GM18498 (cell line): ENCODE measurements around the gene FBN2.
A peak's percentile ranks its signal among the peaks of the same experiment; 100 is the strongest.

Experiments used
- ATAC-seq: cut with Tn5 transposase; IDR thresholded peaks from one replicate; pipeline ENCODE4 v1.9.1; 2021; ENCODE audit warnings: mild to moderate bottlenecking, moderate library complexity; ENCODE audit not compliant: unreplicated experiment

The FBN2 gene

GRCh38 chr5:128538000-128538249 is at the start of gene FBN2:
Gene FBN2 (minus strand): TSS chr5:128538245. CDS start chr5:128537603, 642 bp downstream.
- no peak for ATAC-seq

GRCh38 chr5:128587275-128587674 is 49.2 kb upstream of the FBN2 start:
- no peak for ATAC-seq

GRCh38 chr5:128586848-128587247 is 48.8 kb upstream of the FBN2 start:
- no peak for ATAC-seq

GRCh38 chr5:128579639-128580038 is 41.6 kb upstream of the FBN2 start:
- ATAC-seq = no peak

GRCh38 chr5:128579093-128579492 is 41.0 kb upstream of the FBN2 start:
- no peak for ATAC-seq

GRCh38 chr5:128574041-128574440 is 36.0 kb upstream of the FBN2 start:
- ATAC-seq = no peak

- no peak for ATAC-seq
These were observed 34.9 kb upstream of the FBN2 start for GRCh38 chr5:128572930-128573319.

- ATAC-seq = no peak
These were observed 34.2 kb upstream of the FBN2 start for GRCh38 chr5:128572051-128572929.

GRCh38 chr5:128566178-128566577 is 28.1 kb upstream of the FBN2 start:
- no peak for ATAC-seq

GRCh38 chr5:128559300-128560297 is 21.6 kb upstream of the FBN2 start:
- ATAC-seq = no peak

GRCh38 chr5:128553747-128554146 is 15.7 kb upstream of the FBN2 start:
- no peak for ATAC-seq

- ATAC-seq = no peak
These were observed 13.4 kb upstream of the FBN2 start for GRCh38 chr5:128551476-128551875.

GRCh38 chr5:128549496-128549895 is 11.5 kb upstream of the FBN2 start:
- no peak for ATAC-seq

GRCh38 chr5:128546658-128547281 is 8.7 kb upstream of the FBN2 start:
- no peak for ATAC-seq

GRCh38 chr5:128541385-128541784 is 3.3 kb upstream of the FBN2 start:
- ATAC-seq = no peak

- peak; percentile 48 for ATAC-seq
These were observed 989 bp upstream of the FBN2 start for GRCh38 chr5:128539038-128539429.

- ATAC-seq = peak; percentile 39
These were observed 399 bp upstream of the FBN2 start for GRCh38 chr5:128538250-128539037.

GRCh38 chr5:128537221-128537999 is 635 bp downstream of the FBN2 start:
- ATAC-seq = peak; percentile 47

- ATAC-seq = no peak
These were observed 1.5 kb downstream of the FBN2 start for GRCh38 chr5:128536254-128537220.
